ENCODE data around the gene NCK1.

Gene NCK1

GRCh38 chr3:136974670-136975069 is 112.7 kb downstream of the NCK1 start:
- TF ChIP-seq GABPA (IDR thresholded peaks at IDR 0.05; ENCODE audit: low read depth) (no peak), SPI1 (IDR thresholded peaks at IDR 0.05; ENCODE audit: borderline replicate concordance, low read depth) (no peak), CTCF (IDR thresholded peaks at IDR 0.05; ENCODE audit: insufficient read depth, low read length) (no peak), POLR2AphosphoS5 (IDR thresholded peaks at IDR 0.05; ENCODE audit: low read depth) (no peak), REST (IDR thresholded peaks at IDR 0.05; ENCODE audit: insufficient replicate concordance, low read depth) (no peak)
- Histone ChIP-seq H3K27ac (replicated peaks) (no peak overlapping the region), H3K27me3 (ENCODE audit: insufficient read depth, poor library complexity, severe bottlenecking) (no peaks in the 10 kb centered on the region), H3K4me3 (replicated peaks; ENCODE audit: insufficient read depth, low read length) (no peak overlapping the region)
- DNase-seq (ENCODE audit: low read depth in 1 of 2, low spot score in 1 of 2), result no peak

- no peak for DNase-seq (ENCODE audit: low read depth in 1 of 2, low spot score in 1 of 2)
- no peak overlapping the region for H3K27ac ChIP-seq (replicated peaks)
- no peak overlapping the region for H3K4me3 ChIP-seq (replicated peaks; ENCODE audit: insufficient read depth, low read length)
- TF ChIP-seq GABPA (IDR thresholded peaks at IDR 0.05; ENCODE audit: low read depth) (no peak), POLR2AphosphoS5 (IDR thresholded peaks at IDR 0.05; ENCODE audit: low read depth) (no peak), CTCF (IDR thresholded peaks at IDR 0.05; ENCODE audit: insufficient read depth, low read length) (no peak), SPI1 (IDR thresholded peaks at IDR 0.05; ENCODE audit: borderline replicate concordance, low read depth) (no peak), REST (IDR thresholded peaks at IDR 0.05; ENCODE audit: insufficient replicate concordance, low read depth) (no peak)
- H3K27me3 ChIP-seq (ENCODE audit: insufficient read depth, poor library complexity, severe bottlenecking), result no peaks in the 10 kb centered on the region
These were observed 117.2 kb downstream of the NCK1 start for GRCh38 chr3:136979204-136979603.

GRCh38 chr3:136979684-136980083 is 117.7 kb downstream of the NCK1 start:
- no peaks in the 10 kb centered on the region for H3K27me3 ChIP-seq (ENCODE audit: insufficient read depth, poor library complexity, severe bottlenecking)
- TF ChIP-seq POLR2AphosphoS5 (IDR thresholded peaks at IDR 0.05; ENCODE audit: low read depth) (no peak), SPI1 (IDR thresholded peaks at IDR 0.05; ENCODE audit: borderline replicate concordance, low read depth) (no peak), GABPA (IDR thresholded peaks at IDR 0.05; ENCODE audit: low read depth) (no peak), CTCF (IDR thresholded peaks at IDR 0.05; ENCODE audit: insufficient read depth, low read length) (no peak), REST (IDR thresholded peaks at IDR 0.05; ENCODE audit: insufficient replicate concordance, low read depth) (no peak)
- DNase-seq (ENCODE audit: low read depth in 1 of 2, low spot score in 1 of 2), result no peak
- no peak overlapping the region for H3K4me3 ChIP-seq (replicated peaks; ENCODE audit: insufficient read depth, low read length)
- no peak overlapping the region for H3K27ac ChIP-seq (replicated peaks)
